Left ventricle myocardium inferior (tissue), 1 donor: ENCODE measurements around the gene BTBD9. TPM values are rescaled to one million over a fixed set of nuclear protein-coding genes. Genes with fewer than 3 reads are reported as not detected.
"Not testable (repeated sequence)": the region's sequence is repeated elsewhere in the genome, so short reads cannot be mapped to it uniquely, and the experiment has no call there.

Source experiments
- DNase-seq: peaks from one replicate; pipeline ENCODE4 v3.0.0-alpha.2; 2020
- H3K27ac ChIP-seq: fragments of 200-600 bp; replicated peaks from 2 replicates; pipeline ENCODE4 v1.8.0; 2021
- H3K27me3 ChIP-seq: fragments of 200-600 bp; 2 replicates; pipeline ENCODE4 v1.8.0; 2021; ENCODE audit warnings: low read depth
- H3K36me3 ChIP-seq: fragments of 200-600 bp; 2 replicates; pipeline ENCODE4 v1.8.0; 2021
- H3K4me1 ChIP-seq: fragments of 200-600 bp; 2 replicates; pipeline ENCODE4 v1.8.0; 2021
- H3K4me3 ChIP-seq: fragments of 200-600 bp; 2 replicates; pipeline ENCODE4 v1.8.0; 2021; ENCODE audit warnings: mild to moderate bottlenecking, moderate library complexity
- H3K9me3 ChIP-seq: fragments of 200-600 bp; replicated peaks from 2 replicates; pipeline ENCODE4 v1.8.0; 2021
- CTCF ChIP-seq: fragments of 200-600 bp; IDR thresholded peaks from 2 replicates; pipeline ENCODE4 v1.8.0; 2021; ENCODE audit warnings: antibody characterized with exemption, mild to moderate bottlenecking, borderline replicate concordance
- intact Hi-C: fragments of 100-400 bp; cut with micrococcal nuclease; formaldehyde crosslinking; loops from one replicate; pipeline ENCODE4 v1.11.0; 2022
- total RNA-seq: library from RNA; stranded (reverse); fragmentation: NEBNext Ultra II Directional; extraction: Animal tissue kit (Norgen Biotek cat#: 25700); gene quantifications from one replicate; pipeline ENCODE4 v1.2.1, GENCODE V29; 2021
- donor health status: DM: no; HTN: yes; CAD: no; lungs with severe emphysema.

The BTBD9 gene
- total RNA-seq, 1 donor from 2014 or later = 16.5 TPM

- Histone ChIP-seq H3K4me3 (no peak overlapping the region), H3K27me3 (no peaks in the 10 kb centered on the region), H3K4me1 (peaks cover 15% of the 10 kb centered on the region), H3K36me3 (no peaks in the 10 kb centered on the region), H3K9me3 (no peaks in the 10 kb centered on the region), H3K27ac (no peak overlapping the region)
- DNase-seq = no peak
- intact Hi-C loops = no loop called here
- TF ChIP-seq CTCF = no peak
These were observed 288.8 kb downstream of the BTBD9 start for GRCh38 chr6:38350942-38351341.

GRCh38 chr6:38350220-38350619 is 289.5 kb downstream of the BTBD9 start:
- Histone ChIP-seq H3K9me3 (no peaks in the 10 kb centered on the region), H3K4me3 (no peak overlapping the region), H3K27me3 (no peaks in the 10 kb centered on the region), H3K27ac (no peak overlapping the region), H3K36me3 (no peaks in the 10 kb centered on the region), H3K4me1 (peaks cover 15% of the 10 kb centered on the region)
- intact Hi-C loops = no loop called here
- TF ChIP-seq CTCF = no peak
- no peak for DNase-seq

GRCh38 chr6:38349795-38350194 is 289.9 kb downstream of the BTBD9 start:
- no peaks in the 10 kb centered on the region for H3K36me3 ChIP-seq
- no peak overlapping the region for H3K4me3 ChIP-seq
- H3K27me3 ChIP-seq = no peaks in the 10 kb centered on the region
- no peak for DNase-seq
- no peaks in the 10 kb centered on the region for H3K9me3 ChIP-seq
- no peak for TF ChIP-seq CTCF
- intact Hi-C loops = no loop called here
- H3K27ac ChIP-seq = no peak overlapping the region
- peaks cover 15% of the 10 kb centered on the region for H3K4me1 ChIP-seq

GRCh38 chr6:38349221-38349620 is 290.5 kb downstream of the BTBD9 start:
- no peak for DNase-seq
- H3K36me3 ChIP-seq = no peaks in the 10 kb centered on the region

GRCh38 chr6:38348371-38348770 is 291.4 kb downstream of the BTBD9 start:
- H3K36me3 ChIP-seq = no peaks in the 10 kb centered on the region
- H3K27me3 ChIP-seq = no peaks in the 10 kb centered on the region
- peaks cover 15% of the 10 kb centered on the region for H3K4me1 ChIP-seq
- no peak overlapping the region for H3K4me3 ChIP-seq
- no peaks in the 10 kb centered on the region for H3K9me3 ChIP-seq
- no peak for TF ChIP-seq CTCF
- DNase-seq = no peak
- no peak overlapping the region for H3K27ac ChIP-seq
- intact Hi-C loops = no loop called here

More at GRCh38 chr6:38349221-38349620, 290.5 kb downstream of the BTBD9 start:
- Histone ChIP-seq H3K4me3 (no peak overlapping the region), H3K9me3 (no peaks in the 10 kb centered on the region), H3K4me1 (peaks cover 15% of the 10 kb centered on the region), H3K27me3 (no peaks in the 10 kb centered on the region), H3K27ac (no peak overlapping the region)
- no peak for TF ChIP-seq CTCF
- intact Hi-C loops = no loop called here

GRCh38 chr6:38347829-38348228 is 291.9 kb downstream of the BTBD9 start:
- DNase-seq, H3K9me3 ChIP-seq, H3K4me3 ChIP-seq, H3K27me3 ChIP-seq, H3K36me3 ChIP-seq, intact Hi-C loops, H3K27ac ChIP-seq: not testable (repeated sequence)
- H3K4me1 ChIP-seq = peaks cover 15% of the 10 kb centered on the region
